Activated CD4-positive, alpha-beta T cell treated with anti-CD3 and anti-CD28 coated beads for 24 hours (primary cell): Measurements from ENCODE around the gene FCRL4.

Experiments
- DNase-seq, 2 donors: peaks; one replicate each; pipeline ENCODE4 v3.0.0-alpha.2; 2020; ENCODE audit warnings: low read depth in 2 of 2

Gene FCRL4

DNA sequence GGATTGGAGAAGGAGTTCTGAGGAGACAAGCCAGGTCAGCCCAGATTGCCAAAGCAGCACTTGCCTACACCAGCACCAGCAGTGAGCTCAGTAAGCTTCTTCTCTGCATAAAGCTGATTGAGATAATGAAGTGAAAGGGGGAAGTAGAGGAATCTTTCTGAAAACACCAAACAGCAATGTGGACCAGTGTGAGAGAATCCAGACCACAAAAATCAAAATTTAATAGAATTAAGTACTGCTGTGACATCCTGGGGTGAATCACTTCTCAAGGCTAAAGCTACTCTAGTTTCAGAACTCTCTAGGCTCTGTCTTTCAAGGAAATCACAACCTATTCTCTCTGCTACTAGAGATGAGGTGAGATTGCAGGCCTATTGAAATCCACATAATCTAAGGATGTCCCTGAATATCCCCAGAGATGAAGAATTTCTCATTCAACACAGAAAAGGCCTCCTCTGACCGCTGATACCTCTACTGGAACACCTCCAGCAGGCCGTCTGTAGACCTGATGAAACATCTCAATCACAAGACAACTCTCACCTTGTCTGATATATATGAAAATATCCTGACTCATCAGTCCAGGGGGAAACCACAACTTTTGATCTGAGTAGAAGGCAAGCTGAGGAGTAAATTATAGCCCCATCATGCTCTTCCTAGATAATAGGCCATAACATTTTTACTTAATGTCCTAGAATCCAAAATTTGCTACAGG, at the start of gene FCRL4:
Gene FCRL4, minus strand, starts transcription at position 127 of the 709 bp plus-strand sequence. CDS start 141 bp downstream, outside the sequence.
- DNase-seq, result no peak

DNA sequence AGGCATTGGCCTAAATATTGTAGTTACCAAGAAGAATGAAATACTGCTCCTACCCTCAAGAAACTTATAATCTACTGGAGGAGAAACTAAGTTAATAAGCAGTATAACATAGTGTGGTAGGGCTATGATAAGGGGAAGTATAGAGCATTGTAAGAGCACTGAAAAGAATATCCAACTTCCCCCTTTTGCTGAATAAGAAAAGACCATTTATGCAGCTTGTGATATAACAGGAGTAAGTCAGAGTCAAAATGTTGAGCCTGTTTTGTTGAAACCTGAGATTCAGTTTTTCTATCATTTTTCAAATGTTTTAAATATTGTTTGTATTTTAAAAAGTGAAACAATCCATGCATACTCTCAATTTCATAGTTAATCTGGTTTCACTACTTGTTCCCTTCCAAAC, 48.3 kb upstream of the FCRL4 start:
- DNase-seq, result no peak

DNA sequence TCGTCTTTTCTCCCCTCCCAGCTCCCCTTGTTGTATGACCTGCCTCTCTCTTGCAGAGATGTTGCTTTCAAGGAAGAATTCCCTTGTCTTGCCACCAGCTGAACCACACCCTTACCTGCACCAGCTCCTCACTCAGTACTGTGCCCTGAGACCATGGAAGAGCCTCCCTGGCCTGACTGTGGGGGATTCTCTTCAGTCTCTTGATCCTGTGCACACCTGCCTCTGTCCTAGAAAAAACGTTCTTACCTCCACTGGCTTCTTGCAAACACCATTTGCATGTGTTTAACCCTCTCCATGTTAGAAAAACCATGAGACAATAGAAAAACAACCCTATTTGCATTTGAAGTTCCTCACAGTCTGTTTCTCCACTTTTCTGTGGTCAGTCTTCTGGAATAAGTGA, 43.3 kb upstream of the FCRL4 start:
- DNase-seq, result no peak

DNA sequence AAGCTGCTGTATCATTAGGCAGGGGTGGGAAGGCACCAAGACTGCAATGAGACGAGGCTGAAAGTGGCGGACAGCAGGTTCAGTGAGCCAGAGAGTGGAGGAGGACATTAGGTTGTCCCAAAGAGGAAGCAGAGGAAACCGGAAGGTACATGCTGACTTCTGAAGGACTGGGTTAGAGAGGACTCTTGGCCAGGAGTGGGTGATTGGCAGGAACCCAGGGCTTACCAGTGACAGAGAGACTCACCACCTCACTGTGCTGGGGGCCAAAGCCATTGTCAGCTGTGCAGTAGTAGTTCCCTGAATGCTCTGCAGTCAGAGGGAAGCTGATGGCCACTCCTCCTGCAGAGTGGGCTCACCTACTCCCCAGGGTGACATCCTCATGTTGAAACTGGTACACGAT, 41.9 kb upstream of the FCRL4 start:
- DNase-seq, result no peak

DNA sequence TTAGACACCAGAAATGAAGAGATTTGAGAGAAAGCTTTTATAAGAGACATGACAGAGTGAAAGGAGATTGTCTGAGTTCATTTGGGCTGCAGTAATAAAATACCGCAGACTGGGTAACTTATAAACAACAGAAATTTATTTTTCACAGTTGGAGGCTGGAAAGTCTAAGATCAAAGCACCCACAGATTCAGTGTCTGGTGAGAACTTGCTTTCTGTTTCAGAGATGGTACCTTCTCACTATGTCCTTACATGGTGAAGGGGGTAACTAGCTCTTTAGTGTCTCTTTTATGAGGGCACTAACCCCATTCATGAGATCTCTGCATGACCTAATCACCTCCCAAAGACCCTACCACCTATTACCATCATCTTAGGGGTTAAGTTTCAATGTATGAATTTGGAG, 30.9 kb upstream of the FCRL4 start:
- no peak for DNase-seq

DNA sequence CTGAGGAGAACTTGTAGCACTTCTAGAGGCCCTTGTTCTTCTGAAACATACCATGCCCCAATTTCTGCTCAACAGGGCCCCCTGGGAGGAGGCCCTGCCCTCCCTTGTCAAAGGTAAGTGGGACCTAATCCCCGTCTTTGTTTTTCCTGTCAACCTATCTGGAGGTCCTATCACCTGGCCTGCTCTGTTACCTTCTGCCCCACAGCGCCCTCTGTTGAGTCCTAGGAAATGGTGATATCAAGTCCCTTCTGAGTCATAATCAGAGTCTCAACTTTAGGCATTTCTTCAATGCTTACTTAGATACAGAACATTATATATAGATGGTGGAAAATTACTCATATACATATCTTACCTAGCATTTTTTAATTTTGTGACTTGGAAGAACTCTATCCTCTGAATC, 28.2 kb upstream of the FCRL4 start:
- DNase-seq, result peak in 1 of 2 donors; percentile 9

DNA sequence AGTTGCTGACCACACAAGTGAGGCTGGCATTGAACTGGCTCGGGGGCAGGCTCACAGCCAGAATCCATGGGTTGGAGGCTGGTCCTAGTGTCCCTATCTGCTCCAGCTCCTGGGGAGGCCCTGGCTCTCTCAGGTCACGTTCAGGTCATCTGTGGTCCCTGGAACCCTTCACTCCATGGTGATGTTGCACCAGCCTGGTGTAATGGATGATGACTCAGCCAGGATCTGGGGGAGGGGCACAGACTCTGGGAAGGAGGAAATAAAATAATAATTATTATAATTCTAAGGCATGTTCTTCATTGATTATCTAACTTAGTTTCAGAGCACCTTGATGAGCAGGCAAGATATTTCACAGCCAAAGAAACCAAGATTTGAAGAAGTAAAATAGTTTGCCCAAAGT, 26.6 kb upstream of the FCRL4 start:
- no peak for DNase-seq

DNA sequence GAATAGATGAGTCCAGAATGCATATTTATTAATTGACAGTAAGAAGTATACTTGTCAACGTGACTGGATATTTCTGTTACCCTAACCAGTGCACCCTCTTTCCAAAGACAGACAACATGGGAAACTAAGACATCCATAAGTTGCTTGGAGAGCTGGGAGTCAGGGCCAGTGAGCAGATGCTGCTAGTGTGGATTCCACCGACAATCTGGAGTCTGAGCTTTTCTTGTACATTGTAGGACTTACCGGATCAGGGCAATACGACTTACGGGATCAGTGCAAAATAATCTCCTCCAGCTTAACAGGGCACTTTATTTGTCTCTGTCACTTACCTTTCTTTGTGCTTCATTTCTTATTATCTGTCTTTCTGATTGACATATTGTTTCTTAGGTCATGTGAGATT, 24.6 kb upstream of the FCRL4 start:
- no peak for DNase-seq

DNA sequence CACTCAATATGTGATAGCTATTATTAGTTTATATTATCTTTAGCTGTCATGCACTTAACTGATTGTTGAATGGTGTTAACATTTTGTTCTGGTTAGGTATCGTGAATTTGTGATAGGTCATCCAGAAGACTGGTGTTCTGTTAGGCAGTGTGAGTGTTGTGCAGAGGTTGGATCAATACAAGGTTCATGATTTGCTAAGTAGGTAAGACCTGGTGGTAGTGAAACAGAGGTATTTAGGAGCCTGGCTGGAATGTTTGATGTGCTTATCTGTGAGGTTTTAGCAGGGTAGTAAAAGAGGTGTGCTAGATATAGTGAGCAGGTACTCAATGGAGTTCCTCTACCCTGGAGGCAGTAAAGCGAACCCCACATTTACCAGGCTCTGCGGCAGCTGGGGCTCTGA, 20.3 kb upstream of the FCRL4 start:
- no peak for DNase-seq

DNA sequence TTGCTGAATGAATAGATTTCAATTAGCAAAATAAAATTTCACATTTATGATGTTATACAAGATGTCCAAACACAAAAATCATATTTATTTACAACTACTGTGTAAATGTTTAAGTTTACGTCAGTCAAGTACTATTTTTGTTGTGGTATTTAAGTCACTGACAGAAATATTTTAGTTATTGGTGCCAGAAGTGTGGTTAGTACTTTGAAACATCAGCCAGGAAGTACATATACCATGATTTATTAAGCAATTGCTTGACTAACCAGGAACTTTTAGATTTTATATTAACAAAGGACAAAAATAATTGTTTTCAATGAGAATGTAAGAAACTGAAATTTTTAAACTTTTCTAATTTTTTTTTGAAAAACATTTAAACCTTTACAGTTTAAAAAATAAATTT, 2.4 kb upstream of the FCRL4 start:
- no peak for DNase-seq

DNA sequence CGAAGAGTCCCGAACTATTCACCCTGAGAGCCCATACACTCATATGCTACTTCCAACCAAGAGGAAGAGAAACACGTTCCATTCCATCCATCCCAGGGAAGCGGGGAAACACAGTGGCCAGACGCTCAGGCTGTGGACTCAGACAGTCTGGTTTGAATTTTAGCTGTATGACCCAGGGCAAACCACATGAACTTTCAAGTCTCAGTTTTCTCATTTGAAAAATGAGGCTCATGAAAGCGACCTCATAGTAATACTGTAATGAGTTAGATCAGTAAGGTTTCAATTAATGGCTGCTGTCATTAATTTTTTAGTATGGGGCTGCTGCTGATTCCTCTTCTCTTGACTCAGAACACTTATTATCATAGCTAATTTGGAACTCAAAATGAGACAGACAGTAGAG, 1.5 kb downstream of the FCRL4 start:
- no peak for DNase-seq

DNA sequence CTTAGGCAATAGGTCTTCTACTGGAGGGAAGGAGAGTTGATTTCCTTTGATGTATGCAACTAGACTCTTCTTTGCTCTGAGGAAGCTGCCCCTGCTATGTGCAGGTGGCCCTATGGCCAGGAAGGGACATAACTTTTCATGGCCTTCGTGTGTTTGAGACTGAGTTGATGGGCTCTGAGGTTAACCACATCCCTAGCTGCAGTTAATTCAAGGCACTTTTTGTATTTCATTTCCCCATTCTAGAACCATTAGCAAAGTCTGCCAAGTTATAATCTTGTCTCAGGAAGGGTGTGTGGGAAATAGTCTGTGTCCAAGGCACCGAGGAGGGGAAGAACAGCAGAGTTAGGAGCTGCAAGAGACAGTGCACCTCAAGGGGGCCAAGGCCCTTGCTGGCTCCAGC, 2.5 kb downstream of the FCRL4 start:
- no peak for DNase-seq

DNA sequence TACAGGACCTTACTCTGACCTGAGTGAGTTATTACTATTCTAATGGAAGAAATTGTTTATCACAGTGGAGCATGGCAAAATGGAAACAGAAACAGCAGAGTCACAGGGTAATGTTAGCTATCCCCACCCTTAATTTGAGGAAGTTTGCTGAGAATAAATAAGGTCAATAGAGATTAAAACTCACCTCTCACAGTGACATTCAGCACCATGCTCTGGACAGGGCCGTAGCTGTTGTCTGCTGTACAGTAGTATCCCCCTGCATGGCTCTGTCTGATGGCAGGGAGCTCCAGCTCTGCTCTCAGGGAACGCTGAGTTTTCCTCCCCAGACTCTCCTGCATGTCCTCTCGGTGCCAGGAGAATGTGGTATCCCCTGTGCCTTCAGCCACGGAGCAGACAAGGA, 11.9 kb downstream of the FCRL4 start:
- no peak for DNase-seq

DNA sequence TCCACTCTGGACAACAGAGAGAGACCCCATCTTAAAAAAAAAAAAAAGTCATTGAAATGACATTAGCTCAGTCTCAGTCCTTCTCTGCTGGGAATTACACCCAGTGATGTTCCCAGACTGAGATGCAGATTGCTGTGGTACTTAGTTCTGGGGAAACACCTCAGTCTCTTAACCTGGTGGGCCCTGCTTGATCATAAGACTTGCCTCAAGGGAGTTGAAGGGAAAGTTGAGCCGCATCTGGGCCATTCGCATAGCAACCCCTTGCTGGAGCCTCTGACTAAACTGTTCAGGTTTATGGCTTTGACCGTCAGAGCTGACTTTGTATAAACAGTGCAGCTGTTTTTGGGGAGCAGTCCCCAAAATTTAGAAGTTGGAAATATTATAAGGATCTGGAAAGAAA, 13.4 kb downstream of the FCRL4 start:
- DNase-seq, result no peak

DNA sequence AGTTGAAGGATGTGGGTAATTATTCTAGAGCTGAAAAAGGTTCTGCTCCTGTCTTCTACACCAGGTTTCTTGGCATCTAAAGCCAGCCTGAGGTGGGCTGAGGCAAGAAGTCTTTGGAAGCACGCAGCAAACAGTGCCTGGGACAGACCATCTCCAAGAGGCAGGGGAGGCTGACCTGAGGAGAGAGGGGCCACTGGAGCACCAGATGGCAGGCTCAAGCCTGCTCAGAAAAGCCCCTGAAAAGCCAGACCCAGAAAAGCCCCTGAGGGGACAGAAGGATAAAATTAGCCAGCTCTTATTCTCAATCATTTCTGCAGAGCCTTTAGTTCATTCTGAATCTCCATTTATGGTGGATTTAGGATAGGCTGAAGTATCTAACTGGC, 17.1 kb downstream of the FCRL4 start:
- no peak for DNase-seq

DNA sequence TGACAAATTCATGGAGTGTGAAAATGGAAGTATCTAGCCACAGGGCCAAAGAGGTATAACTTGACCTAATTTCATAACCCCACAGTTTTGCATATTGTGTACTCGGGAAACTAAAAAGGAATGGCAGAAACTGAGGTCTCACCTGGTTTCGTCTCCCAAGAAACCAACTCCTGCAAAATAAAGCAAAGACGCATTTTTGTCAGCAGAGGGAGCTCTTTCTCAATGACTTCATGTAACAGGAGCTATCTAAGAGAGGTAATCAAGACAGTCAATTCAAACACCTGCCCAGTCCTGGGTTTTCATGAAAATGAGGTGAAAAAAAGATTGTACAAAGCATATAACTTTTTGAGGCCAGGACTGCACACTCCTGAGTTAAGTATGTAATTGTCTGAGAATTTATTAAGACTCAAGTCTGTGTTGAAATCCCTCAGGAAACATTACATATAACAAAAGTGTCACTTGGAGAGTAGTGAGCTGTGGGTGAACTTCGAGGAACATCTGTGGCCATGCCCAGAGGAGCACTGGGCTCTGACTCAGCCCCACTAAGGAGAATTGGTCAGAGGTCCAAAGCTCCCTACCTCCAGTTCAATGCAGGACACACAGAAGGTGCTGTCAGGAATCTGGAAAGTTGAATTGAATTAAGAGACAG, 17.6 kb downstream of the FCRL4 start:
- DNase-seq, result peak in 1 of 2 donors; percentile 3

DNA sequence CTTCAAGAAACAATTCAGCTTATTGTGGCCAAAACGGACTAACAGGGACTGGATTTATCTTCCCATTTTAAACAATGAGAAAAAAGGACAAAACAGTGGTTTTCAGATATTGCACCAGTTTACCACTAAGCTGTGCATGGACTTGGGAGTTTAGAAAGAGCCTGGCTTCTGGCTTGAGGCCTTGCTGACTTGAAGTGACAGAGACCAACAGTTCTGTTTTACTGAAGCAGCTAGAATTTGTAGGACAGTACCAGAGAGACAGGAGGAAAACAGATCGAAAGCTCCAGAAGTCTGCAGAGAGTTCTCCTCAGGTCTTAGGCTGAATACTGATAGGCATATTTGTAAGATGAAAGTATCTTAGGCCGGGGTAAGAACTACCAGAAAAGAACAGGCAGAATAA, 20.5 kb downstream of the FCRL4 start:
- DNase-seq, result no peak

DNA sequence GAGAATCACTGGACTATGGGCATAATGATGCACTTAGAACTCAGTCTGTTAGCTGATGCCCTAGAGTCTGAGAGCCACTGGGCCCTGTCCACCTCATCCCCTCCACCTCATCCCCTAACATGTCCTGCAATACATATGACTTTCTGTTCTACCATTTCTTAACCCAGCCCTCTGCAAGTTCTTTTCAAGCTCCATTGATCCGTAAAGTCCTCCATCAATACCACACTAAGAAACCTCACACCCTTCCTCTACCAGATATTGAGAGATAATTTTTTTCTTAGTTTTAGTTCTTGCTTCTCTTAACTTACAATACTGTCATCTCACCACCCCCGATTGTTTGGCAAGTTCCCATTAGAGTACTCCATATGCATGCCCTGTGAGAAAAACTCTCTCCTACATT, 22.1 kb downstream of the FCRL4 start:
- no peak for DNase-seq

DNA sequence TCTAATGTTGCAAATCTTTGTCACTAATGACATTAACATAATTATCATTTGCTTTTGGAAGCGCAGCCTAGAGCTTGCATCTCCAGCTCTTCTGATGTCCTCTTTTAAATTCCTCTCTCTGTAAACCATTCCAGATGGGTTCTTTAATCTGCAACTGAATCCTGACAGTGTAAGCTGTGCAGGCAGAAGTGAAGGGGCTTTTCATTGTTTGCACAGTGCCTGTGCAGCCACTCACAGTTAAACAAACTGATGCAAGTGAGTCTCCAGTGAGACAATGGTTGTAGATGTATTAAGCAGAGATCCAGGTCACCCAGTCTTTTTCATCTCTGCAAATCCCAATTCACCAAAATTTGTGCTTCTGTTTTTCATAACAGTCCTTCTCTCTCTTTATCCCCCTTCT, 23.0 kb downstream of the FCRL4 start:
- DNase-seq, result no peak

DNA sequence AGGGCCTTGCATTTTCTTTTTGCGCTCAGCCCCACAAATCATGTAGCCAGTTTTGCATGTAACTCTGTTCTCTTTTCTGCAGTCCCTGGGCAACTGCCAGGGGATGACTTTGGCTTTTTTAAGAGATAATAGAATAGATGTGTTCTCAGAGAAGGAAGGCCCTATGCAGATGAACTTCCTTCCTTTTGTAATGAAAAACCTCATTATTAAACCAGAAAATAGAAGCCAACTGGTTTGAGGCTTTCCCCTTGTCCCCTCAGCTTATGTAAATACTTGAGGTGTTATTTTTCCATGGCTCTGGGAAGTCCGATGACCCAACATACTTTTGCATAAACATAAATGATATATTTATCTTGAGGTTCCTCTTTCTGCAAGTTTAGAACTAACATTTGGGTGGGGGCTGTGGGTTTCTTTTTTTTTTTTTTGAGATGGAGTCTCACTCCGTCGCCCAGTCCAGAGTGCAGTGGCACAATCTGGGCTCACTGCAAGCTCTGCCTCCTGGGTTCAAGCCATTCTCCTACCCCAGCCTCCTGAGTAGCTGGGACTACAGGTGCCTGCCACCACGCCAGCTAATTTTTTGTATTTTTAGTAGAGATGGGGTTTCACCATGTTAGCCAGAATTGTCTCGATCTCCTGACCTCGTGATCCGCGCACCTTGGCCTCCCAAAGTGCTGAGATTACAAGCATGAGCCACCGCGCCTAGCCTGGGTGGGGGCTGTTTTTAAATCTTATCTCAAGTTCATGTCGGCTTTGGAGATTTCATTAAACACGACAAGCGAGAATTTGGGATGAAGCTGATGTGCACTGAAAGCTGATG, 31.2 kb downstream of the FCRL4 start:
- no peak for DNase-seq

DNA sequence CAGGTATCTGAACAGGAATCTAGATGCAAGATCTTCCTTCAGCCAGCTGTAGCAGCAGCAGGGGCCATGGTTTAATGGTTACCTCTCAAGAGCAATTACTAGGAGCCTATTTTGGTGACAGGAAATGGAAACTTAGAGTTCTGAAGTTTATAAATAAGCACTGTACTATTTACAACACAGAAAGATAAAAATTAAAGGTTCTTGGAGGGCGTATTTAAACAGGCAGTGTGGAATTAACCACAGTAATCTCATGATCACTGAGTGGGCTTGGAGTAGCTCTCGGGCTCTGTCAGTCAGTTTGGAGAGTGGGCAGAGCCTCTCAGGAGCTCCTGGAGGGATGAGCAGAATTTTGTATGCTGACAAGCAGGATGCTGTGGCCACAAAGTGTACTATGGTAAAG, 35.4 kb downstream of the FCRL4 start:
- DNase-seq, result no peak

DNA sequence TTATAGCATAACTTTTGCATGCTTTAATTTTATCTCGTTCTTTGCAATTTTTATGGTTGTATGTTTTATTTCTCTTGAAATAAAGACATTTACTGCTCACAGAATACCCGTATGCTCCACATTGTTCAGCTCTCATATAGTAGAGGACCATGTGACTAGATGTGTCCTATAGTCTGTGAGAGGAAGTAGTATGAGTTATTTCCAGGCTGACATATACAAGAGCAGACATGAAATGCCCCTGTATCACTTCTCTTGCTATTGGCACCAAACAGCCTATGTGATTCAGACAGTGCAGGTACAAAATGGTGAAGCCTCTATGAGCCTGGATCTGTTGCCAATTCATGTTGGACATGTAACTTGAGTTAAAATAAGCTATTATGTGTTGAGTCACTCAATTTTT, 39.8 kb downstream of the FCRL4 start:
- DNase-seq, result no peak
